Stimulated activated CD4-positive, alpha-beta T cell treated with anti-CD3 and anti-CD28 coated beads, Interleukin-2, amount 100 ng/mL, for 4 hours (primary cell): Measurements from ENCODE around the gene ITGA4.

Source experiments
- DNase-seq: peaks from one replicate; pipeline ENCODE4 v3.0.0-alpha.2; 2020; ENCODE audit warnings: low read depth

The ITGA4 gene

DNA sequence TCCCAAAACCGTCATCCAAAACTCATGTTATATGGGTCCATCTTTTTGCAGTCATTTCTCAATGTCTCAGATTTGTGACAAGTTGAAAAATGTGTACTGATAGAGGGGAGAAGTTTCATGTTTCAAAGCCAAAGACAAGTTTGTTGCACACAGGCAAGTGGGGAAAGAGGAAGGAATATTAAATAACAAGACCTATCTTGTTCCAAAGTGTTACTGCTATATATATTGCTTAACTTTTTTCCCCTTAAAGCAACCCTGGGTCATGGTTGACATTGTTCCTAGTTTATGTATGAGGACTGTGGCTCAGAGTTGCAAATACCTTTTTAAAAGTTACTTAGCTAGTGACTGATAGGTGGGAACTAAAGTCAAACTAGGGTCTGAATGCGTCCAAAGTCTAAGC is 1.7 kb downstream of the ITGA4 start:
- no peak for DNase-seq

DNA sequence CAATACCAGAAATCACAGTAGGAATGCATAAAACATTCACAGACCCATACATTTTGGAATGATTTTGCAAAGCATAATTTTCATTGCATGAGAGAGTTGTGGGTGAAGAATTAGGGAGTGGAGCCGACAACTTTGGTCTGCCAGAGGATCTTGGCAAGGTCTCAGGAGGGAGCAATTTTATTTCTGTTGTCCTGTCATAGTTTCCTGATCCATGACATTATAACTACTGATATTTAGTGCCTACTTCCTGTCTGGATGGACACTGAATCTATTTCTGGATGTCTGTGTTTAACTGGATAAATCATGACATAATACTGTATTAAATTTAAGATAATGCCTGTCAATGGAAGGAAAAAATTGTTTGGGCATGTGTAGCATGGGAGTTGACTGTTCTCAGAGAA is 2.4 kb downstream of the ITGA4 start:
- no peak for DNase-seq

DNA sequence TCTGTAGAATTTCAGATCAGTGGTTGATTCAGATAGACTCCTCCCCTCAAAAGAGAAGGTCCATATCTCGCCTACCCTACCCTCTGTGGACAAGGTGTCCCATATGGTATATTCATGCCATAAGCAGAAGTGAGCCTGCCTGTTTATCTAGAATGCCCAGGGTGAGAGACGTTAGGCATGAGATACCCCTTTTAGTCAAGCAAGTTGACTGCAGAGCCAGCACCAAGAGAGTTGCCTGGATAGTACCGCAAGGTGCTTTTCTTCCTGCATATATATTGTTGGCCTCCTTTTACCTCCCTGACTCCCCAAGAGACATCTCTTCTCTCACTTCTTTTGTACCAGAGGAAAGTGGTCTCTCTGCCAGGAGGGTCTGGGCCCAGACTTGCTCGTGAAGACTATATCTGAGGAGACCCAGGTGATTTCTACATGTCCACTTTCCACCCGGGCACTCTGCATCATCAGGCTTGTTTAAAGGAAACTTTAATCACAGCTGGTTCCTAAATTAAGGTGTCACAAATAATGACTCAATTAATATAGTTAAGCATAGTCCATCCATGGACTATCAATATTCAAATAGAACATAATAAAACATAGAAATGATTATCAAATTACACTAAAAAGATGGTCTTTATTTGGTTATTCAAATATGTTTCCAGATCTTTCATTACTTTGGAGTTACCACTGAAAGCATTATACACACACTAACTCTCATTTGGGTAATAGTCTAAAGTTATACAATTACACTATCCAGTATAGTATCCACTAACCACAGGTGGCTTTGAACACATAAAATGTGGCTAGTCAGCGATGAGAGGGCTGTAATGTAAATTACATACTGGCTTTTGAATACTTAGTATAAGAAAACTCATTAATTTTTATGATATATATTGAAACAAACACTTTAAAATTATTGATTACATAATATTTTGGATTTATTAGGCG is 4.1 kb downstream of the ITGA4 start:
- DNase-seq = no peak

DNA sequence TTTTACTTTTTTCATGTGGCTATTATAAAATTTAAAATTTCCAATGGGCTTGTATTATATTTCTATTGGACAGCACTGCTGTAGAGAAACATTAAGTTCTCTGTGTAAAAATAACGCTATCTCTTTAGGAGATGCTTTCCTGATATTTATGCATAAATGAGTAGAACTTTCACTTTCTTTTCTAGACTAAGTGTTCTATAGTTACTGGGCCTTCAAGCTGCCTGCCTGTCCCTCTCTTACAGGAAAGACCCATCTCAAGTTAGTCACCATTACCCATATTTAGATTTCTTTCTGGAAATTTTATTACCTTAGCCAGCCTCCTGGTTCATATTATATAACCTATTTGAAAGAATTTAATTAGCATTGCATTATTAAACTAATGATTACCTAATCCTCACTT is 4.8 kb downstream of the ITGA4 start:
- DNase-seq = no peak

DNA sequence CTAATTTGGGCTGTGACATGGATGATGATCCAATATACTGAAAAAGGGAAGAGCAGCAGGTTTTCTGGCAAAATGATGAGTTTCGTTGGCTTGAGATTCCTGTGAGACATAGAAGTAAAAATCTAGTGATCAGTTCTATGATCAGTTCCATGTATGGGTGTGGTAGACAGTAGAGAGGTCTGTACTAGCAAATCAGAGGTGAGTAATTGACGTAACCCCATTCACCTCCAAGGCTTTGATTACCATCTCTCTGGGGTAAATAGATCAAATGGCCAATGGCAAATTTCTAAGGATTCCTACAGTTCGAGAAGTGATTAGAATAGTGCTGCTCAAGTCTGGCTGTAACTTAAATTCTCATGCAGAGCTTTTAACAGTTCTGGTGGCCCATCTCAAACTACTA is 6.4 kb downstream of the ITGA4 start:
- DNase-seq = no peak

DNA sequence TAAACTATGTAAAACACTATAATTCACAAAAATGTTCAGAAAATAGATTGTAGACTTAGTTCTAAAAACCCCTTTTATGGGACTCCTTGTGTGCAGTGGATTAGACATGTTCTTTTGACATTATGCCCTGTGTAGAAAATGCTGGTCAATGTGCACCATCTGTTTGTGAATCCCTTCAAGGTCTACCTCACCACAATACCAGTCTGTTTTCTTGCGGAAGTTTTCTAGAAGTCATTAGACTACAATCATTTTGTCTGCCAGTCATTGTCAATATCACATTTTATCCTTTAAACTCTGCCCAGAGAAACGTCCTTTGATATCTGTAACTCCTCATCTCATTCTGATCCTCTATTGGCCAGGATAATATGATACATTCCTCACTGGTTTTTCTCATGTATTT is 7.8 kb downstream of the ITGA4 start:
- no peak for DNase-seq

DNA sequence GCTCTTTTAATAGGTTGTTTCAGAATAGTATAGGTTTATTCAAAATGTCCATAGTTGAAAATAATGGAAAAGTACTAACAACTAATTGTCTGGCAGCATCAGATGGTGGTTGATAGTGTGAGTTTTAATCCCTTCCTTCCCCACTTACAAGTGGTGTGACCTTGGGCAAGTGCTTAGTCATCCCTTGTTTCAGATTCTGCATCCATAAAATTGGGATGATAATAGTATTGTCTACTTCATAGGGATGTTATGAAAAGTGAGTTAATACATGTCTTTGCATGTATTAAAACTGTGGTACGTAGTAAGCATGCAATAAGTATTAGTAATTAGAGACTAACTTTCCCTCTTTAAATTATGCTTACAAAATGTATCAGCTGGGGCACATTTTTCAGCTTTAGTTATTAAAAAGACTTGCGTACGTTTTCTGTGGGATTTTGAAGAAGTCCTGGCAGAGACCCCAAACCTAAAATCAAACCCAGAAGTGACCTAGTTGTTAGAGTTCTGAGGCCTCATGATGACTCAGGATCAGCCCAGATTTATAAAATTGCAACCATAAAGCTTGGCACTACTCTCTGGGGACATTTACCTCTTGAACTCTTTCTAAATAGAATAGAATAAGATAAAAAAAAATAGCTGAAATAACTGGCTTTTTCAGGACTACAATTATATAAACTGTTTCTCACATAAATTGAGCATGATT is 8.6 kb downstream of the ITGA4 start:
- no peak for DNase-seq

DNA sequence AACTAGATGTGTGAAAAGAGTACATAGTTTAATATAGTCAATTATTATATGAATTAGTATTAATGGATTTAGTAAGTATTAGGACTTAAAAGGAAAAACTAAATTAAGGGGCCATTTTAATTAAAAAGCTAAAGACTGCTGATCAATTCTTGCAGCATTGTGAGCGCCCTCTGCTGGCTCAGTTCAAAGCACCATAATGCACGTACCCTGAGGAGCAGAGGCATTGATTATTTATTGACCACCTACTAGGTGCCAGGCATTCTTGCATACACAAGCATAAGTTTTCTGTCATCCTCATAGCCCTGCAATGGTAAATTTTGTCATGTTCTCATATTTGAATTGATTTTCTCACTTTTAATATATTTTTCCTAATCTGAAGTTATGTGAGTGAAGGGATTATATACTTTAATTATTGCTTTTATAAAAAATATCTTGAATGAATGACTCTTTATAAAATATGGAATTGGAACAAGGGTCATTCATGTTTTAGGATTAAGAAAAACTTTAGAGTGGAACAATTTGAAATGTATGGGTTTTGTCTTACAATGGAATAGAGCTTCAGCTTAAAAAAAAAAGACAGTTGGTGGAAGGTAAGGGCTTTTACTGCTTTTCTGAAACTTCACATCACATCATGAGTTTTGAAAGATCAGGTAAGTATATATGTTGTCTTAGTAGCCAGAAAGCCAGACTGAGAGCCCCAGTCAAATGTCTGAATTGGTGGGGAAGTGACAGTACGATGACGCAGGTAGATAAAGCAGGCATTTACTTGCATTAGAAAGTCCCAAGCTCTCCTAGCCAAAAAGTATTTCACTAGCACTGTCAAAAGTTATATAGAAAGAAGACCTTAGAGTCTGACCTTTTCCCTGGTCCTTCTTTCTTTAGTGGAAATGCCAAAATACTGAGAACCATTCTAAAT is 9.7 kb downstream of the ITGA4 start:
- peak; percentile 69 for DNase-seq

DNA sequence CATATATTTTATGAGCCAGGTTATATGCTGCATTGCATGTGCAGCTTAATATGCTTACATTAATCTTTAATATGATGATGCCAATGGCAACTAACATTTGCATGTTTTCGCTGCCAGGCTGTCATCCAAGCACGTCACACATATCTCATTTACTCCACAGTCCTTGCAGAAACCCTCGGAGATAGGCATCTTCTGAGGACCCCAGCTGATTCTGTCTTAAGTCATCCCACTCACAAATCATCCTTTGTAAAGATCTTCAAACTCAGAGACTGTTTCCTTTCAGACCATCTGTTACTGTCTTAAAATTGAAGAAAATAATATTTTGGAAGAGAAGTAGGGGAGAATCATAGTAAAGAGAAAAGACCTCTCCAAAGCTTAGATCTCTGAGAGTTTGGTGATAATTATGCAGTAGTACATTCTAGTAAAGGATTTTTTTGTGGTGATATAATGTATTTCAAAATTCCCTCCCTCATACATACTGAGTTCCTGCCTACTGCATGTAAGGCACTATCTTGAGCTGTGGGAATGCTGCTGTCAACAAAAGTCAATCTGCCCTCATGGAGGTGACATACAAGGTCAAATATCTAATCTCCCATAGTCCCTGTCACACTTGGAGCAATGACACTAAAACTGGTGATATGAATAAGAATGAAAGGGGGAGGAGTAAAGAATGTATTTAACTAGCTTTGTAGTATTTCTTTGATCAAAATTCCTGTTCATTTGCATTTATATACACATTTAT is 11.0 kb downstream of the ITGA4 start:
- no peak for DNase-seq

DNA sequence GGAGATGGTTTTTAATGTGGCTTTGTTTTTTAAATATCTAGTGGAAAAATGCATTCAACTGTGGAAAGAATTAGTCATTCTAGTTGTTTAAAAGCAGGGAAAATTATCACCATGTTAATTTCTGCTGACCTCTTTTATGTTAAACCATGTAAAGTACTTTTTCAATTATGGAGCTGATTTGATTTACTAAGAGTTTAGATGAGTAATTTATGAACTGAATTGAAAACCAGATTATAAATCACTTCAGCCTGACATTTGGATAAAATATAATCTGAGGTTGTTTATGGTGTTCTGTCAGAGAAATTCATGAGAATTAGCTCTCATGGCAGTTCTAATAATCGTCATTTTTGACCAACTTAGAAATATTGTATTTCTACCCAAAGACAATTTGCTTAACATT is 11.6 kb downstream of the ITGA4 start:
- no peak for DNase-seq

DNA sequence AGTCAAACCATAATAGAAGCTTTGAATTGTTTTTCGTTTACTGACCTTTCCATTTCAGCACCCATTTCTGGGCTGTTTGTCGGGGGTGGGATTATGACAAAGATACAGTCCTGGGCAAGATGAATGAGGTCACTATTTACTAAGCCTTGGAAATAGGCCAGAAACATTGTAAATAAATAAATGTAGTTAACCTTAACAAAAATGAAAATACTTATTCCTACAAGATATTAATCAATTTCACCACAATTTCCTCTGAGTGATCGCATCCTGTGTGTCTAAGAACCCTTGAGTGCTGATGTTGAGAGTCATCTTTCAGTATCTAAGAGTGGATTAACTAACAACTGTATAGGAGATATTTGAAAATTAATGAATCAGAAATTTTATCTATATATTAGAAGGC is 14.0 kb downstream of the ITGA4 start:
- DNase-seq = no peak

DNA sequence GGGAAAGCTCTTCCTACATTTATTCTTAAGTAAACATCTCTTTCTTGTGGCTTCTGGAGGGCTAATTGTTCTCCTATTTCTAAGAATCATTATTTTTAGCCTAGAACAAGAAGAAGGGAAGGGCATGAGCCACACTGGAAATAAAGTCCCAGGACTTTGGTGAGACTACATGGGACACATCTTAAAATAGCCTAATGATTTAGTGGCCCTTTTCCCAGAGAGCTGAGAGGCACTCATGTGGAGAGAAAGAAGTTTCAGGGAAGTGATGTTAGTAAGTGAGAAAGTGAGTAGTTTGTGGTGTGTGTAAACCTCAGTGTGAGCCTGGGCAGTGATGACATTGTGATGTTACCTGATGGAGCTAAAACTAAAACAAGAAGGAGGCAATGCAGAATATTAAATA is 14.6 kb downstream of the ITGA4 start:
- no peak for DNase-seq

DNA sequence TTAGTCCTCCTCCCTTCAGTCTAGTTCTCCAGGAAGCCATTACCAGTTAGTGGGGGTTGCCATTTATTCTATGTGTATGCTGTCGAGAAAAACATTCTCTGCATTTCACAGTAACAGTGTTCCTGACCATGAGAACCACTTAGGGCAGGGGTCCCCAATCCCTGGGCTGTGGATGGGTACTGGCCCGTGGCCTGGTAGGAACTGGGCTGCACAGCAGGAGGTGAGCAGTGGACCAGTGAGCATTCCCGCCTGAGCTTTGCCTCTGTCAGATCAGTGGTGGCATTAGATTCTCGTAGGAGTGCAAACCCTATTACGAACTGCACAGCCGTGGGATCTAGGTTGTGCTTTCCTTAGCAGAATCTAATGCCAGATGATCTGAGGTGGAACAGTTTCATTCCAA is 15.8 kb downstream of the ITGA4 start:
- DNase-seq = no peak

DNA sequence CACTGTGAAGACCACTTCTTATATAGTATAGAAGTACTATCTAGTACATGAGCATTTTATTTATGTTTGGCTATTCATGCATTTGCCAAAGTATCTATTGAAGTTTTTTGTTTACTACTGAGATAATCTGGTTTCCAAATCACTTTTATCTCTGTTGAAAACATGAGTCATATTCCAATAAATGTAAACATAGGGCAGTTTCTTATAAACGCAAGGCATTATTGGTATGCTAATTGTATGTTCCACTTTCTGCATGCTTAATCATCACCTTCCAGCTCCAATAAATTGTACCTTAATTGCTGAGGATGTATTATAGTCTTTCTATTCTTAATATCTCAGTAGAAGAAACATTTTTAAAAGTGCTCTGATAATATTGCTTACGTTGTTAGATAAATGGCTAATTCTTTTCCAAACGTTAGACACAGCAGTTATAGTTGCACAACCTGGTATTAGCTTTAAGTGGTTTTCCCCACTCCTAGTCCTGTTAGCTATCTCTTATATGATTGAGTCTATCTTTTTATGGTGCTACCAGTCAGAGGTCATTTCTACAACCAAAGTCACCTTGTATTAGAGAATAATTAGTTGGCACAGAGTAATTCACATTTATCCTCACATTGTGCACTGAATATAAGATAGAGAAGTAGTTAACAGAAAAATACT is 17.2 kb downstream of the ITGA4 start:
- no peak for DNase-seq

DNA sequence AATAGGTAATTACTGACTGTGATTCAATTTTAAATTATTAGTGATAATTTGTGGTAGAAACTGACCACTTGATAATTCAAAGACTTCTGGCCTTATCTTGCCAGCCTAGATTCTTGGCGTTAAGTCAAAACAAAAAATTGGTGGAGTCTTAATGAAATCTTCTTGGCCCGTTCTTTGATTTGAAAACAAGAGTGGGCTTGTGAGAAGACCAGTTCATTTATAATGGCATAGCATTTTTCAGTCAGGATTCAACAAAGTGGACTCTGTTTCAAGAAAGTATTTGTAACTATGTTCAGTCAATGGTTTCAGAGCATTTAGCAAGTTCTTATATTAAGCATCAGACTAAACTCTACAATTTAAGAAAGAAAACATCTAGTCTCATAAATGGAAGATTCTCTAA is 26.0 kb downstream of the ITGA4 start:
- no peak for DNase-seq

DNA sequence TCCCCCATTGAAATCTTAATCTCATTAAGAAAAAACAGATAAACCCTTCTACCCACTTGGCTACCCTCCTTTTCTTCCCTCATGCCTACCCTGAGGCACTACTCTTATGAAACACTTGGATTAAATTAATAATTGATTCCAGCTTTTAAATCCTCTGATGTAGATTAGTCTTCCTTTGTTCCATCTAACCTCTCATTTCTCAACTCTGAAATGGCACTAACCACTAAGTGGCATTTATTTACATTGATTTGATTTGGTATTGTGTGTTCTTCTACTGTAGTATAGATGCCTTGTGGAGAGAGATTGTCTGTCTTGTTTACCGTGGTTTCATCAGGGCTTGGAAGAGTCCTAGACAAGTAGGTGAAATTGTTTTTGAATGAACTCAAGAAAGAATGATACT is 26.7 kb downstream of the ITGA4 start:
- no peak for DNase-seq

DNA sequence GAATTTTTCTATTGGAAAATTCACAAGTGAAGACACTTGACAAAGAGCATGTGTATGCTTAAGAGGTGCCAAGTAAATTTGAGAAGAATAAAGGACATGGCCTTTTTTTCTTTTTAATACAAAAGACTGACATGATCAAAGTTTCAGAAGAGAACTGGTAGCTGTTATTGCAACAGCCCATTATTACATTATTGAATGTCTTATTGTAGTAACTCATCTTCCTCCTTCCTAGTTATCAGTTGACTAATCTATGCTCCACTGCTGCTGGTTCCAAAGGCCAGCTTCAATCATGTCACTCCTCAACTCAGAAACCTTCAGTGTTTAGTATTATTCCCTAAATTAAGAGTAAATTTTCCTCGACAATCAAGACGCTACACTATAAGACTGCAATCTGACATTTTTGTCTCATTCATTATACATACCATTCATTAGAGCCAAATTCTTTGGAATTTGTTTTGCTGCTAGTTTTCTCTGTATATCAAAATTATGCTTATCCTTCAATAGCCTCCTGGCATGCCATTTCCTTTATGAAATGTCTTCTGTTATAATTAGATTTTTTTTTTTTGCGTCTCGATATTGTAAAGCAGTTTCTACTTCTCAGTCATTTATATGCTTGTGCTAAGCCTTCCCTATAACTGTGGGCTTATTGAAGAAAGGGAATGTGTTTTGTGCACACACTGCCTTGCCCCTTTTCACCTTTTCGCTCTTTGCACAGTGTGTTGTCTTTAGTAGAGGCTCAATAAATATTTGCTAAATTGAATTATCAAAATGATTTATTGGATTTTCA is 27.9 kb downstream of the ITGA4 start:
- DNase-seq = no peak

DNA sequence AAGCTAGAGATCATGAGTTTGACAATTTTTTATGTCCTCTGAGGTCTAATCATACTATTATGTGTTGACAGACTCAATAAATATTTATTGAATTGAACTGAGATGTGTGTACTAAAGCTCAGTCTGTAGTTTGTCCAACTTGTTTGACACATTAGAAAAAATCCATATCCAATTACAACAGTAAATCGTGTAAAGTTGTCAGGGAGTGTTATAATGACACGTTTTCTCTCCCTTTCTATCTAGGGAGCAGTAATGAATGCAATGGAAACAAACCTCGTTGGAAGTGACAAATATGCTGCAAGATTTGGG is 28.4 kb downstream of the ITGA4 start:
- no peak for DNase-seq

DNA sequence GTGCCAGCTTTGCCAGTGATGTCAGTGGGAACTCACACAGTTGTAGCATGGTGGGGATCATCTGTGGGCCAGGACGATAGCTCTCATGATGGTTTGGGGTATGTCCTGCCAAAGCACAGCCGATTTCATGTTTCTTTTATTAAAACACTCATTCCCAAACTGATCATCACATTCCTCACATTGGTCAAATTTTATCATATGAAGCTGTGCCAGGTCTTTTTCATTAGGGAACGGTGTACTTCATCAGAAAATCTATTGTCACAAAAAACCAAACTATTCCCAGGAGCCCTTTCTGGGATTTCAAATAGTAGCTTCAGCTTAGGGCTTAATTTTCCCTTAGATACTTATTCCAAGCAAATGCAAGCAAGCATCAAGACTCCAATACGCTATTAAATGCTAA is 42.0 kb downstream of the ITGA4 start:
- no peak for DNase-seq

DNA sequence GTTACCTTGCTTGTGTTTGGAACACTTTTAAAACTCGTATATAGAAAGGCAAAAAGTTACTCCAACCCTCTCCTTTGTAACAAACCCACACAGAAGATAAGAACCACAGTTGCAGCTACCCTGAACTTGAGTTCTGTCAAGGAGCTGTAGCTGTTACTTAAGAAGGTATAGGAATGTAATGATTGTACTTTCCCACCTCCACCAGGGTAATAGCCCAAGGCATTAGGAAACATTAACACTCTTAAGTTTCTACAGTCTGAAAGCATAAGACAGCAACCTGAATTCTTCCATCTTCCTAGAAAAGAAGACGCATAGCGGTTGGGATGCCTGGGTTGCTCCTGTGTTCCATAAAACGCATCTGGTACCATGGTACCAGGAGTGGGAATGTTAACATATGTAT is 43.0 kb downstream of the ITGA4 start:
- DNase-seq = no peak

DNA sequence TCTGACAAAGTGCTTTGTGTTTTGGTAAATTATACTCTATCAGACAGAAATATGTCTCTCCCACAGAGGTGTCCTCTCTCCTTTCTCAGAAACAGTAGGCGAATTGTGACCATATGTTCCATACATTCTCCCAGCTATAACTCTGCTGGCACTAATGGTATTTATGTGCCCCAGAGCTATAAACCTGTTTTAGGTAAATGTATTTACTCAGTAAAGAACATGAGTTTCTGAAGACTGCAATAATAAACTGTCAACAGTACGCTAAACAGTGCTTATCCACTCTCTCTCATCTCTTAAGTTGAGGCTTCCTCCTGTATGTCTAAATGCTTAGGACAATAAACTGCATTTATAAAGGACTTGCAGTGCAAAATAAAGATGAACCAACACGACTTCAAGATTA is 58.5 kb downstream of the ITGA4 start:
- DNase-seq = no peak
